ENCODE data around the gene MGAT3. TPM values are rescaled to one million over a fixed set of nuclear protein-coding genes. Genes with fewer than 3 reads are reported as not detected.

The MGAT3 gene
- polyA plus RNA-seq, 3 donors = 0.03 TPM; not detected in 2

GRCh38 chr22:39479254-39479653 is 22.4 kb downstream of the MGAT3 start:
- intact Hi-C loops (cut with micrococcal nuclease) = no loop called here
- H3K9ac ChIP-seq (ENCODE audit: insufficient read depth, low read length, poor library complexity, severe bottlenecking) = no peak overlapping the region
- 86% methylated on average over 2 of the region's 3 CpGs for WGBS (ENCODE audit: insufficient coverage)
- no peaks in the 10 kb centered on the region for H3K4me1 ChIP-seq (ENCODE audit: control insufficient read depth in 1 of 2, insufficient read depth in 2 of 2, low read length in 2 of 2)
- H4K20me1 ChIP-seq (ENCODE audit: insufficient read depth, low read length) = no peaks in the 10 kb centered on the region
- TF ChIP-seq, protein P1, sequence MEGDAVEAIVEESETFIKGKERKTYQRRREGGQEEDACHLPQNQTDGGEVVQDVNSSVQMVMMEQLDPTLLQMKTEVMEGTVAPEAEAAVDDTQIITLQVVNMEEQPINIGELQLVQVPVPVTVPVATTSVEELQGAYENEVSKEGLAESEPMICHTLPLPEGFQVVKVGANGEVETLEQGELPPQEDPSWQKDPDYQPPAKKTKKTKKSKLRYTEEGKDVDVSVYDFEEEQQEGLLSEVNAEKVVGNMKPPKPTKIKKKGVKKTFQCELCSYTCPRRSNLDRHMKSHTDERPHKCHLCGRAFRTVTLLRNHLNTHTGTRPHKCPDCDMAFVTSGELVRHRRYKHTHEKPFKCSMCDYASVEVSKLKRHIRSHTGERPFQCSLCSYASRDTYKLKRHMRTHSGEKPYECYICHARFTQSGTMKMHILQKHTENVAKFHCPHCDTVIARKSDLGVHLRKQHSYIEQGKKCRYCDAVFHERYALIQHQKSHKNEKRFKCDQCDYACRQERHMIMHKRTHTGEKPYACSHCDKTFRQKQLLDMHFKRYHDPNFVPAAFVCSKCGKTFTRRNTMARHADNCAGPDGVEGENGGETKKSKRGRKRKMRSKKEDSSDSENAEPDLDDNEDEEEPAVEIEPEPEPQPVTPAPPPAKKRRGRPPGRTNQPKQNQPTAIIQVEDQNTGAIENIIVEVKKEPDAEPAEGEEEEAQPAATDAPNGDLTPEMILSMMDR (IDR thresholded peaks at IDR 0.05) = no peak
- H3K27ac ChIP-seq (ENCODE audit: low read depth in 1 of 2, low read length in 2 of 2) = no peak overlapping the region
- H3K36me3 ChIP-seq (replicated peaks in 1 of 2; ENCODE audit: control insufficient read depth in 1 of 2, insufficient read depth in 2 of 2, low read length in 2 of 2) = no peaks in the 10 kb centered on the region
- Mint-ChIP-seq H3K4me1 (no peaks in the 10 kb centered on the region), H3K36me3 (no peaks in the 10 kb centered on the region), H3K27me3 (ENCODE audit: low read depth in 3 of 3) (peaks cover 2 to 3% (median 2%) of the 10 kb centered on the region in 3 donors), H3K4me3 (no peak overlapping the region), H3K27ac (no peak overlapping the region), H3K9me3 (no peaks in the 10 kb centered on the region)
- no peak overlapping the region for H3K4me2 ChIP-seq (replicated peaks; ENCODE audit: extremely low read depth, low read length, poor library complexity, severe bottlenecking)
- H3K9me3 ChIP-seq (replicated peaks in 1 of 2; ENCODE audit: control insufficient read depth in 1 of 2, insufficient read depth in 1 of 2, low read length in 2 of 2) = no peaks in the 10 kb centered on the region
- no peaks in the 10 kb centered on the region for H3K79me2 ChIP-seq (ENCODE audit: insufficient read depth, low read length)
- H2AFZ ChIP-seq (ENCODE audit: insufficient read depth, low read depth, low read length, poor library complexity, severe bottlenecking) = no peak overlapping the region
- H3K27me3 ChIP-seq (ENCODE audit: control insufficient read depth in 2 of 2, insufficient read depth in 2 of 2, low read length in 2 of 2) = no peaks in the 10 kb centered on the region
- H3K4me3 ChIP-seq (replicated peaks in 1 of 3; ENCODE audit: low read depth in 2 of 3, low read length in 3 of 3) = no peak overlapping the region
- no peak for DNase-seq

DNA sequence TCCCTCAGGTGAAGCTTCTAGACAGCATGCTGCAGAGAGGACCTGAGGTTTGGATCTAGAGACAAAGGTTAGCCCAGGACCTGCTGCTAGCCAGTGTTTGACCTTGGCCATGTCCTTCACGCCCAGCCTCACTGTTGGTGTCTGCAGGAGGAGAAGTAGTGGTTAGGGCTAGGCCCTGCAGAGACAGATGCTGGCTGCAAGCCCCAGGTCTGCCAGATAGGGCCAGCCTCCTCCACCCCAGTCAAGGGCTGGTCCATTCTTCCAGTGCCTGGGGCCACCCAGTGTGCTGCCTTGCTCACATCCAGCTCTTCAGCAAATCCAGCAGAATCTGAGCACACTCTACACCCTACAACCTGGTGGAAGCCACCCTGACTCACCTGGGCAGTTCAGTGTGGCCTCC is 23.7 kb downstream of the MGAT3 start:
- no peak overlapping the region for H3K4me3 Mint-ChIP-seq
- no peaks in the 10 kb centered on the region for H3K27me3 ChIP-seq (ENCODE audit: control insufficient read depth in 2 of 2, insufficient read depth in 2 of 2, low read length in 2 of 2)
- intact Hi-C loops (cut with micrococcal nuclease) = no loop called here
- H3K9me3 ChIP-seq (replicated peaks in 1 of 2; ENCODE audit: control insufficient read depth in 1 of 2, insufficient read depth in 1 of 2, low read length in 2 of 2) = no peaks in the 10 kb centered on the region
- WGBS (ENCODE audit: insufficient coverage) = no CpG with 5 or more reads among the region's 1 CpG
- no peak overlapping the region for H3K27ac ChIP-seq (ENCODE audit: low read depth in 1 of 2, low read length in 2 of 2)
- H3K27me3 Mint-ChIP-seq (ENCODE audit: low read depth in 3 of 3) = peaks cover 2 to 3% (median 2%) of the 10 kb centered on the region in 3 donors
- no peaks in the 10 kb centered on the region for H3K79me2 ChIP-seq (ENCODE audit: insufficient read depth, low read length)
- H3K27ac Mint-ChIP-seq = no peak overlapping the region
- no peak for DNase-seq
- H3K4me1 ChIP-seq (ENCODE audit: control insufficient read depth in 1 of 2, insufficient read depth in 2 of 2, low read length in 2 of 2) = no peaks in the 10 kb centered on the region
- H3K36me3 Mint-ChIP-seq = no peaks in the 10 kb centered on the region
- H3K4me1 Mint-ChIP-seq = no peaks in the 10 kb centered on the region
- H3K9ac ChIP-seq (ENCODE audit: insufficient read depth, low read length, poor library complexity, severe bottlenecking) = no peak overlapping the region
- TF ChIP-seq, protein P1 (IDR thresholded peaks at IDR 0.05) = no peak
- no peak overlapping the region for H2AFZ ChIP-seq (ENCODE audit: insufficient read depth, low read depth, low read length, poor library complexity, severe bottlenecking)
- H3K4me3 ChIP-seq (replicated peaks in 1 of 3; ENCODE audit: low read depth in 2 of 3, low read length in 3 of 3) = no peak overlapping the region
- H4K20me1 ChIP-seq (ENCODE audit: insufficient read depth, low read length) = no peaks in the 10 kb centered on the region
- H3K36me3 ChIP-seq (replicated peaks in 1 of 2; ENCODE audit: control insufficient read depth in 1 of 2, insufficient read depth in 2 of 2, low read length in 2 of 2) = no peaks in the 10 kb centered on the region
- peaks cover 0 to 2% (median 0%) of the 10 kb centered on the region in 7 donors for H3K9me3 Mint-ChIP-seq
- no peak overlapping the region for H3K4me2 ChIP-seq (replicated peaks; ENCODE audit: extremely low read depth, low read length, poor library complexity, severe bottlenecking)
